Natural killer cell treated with Interleukin-12 subunit alpha and Interleukin-12 subunit beta and Interleukin-15 and Interleukin-18, amount 100 ng/mL, for 72 hours (primary cell): ENCODE measurements around the gene PRMT1. TPM values are rescaled to one million over a fixed set of nuclear protein-coding genes. Genes with fewer than 3 reads are reported as not detected.

ENCODE experiments used
- ATAC-seq, 2 donors: fragments of 150-1000 bp; cut with Tn5 transposase in 1 of 2; sonication (Bioruptor Pico), chemical (Tn5 transposase) in 1 of 2; 2 replicates each; pipeline ENCODE4 v1.10.0; 2021
- DNase-seq: peaks from one replicate; pipeline ENCODE4 v3.0.0; 2022; ENCODE audit warnings: low spot score
- H3K27ac Mint-ChIP-seq, 2 donors: 1 replicate in 1 of 2; 2 replicates in 1 of 2; pipeline ENCODE4 v1.8.0; 2022; ENCODE audit warnings: mixed read lengths in 2 of 2, mild to moderate bottlenecking in 1 of 2, moderate library complexity in 1 of 2
- H3K27me3 Mint-ChIP-seq, 2 donors: 1 replicate in 1 of 2; 2 replicates in 1 of 2; pipeline ENCODE4 v1.8.0; 2022; ENCODE audit warnings: mixed read lengths in 2 of 2
- H3K36me3 Mint-ChIP-seq: one replicate; pipeline ENCODE4 v1.8.0; 2022; ENCODE audit warnings: mixed read lengths
- H3K4me1 Mint-ChIP-seq, 2 donors: 1 replicate in 1 of 2; 2 replicates in 1 of 2; pipeline ENCODE4 v1.8.0; 2022; ENCODE audit warnings: low read depth in 2 of 2, mixed read lengths in 2 of 2, mild to moderate bottlenecking in 1 of 2
- H3K4me3 Mint-ChIP-seq: one replicate; pipeline ENCODE4 v1.8.0; 2022; ENCODE audit warnings: mixed read lengths
- H3K9me3 Mint-ChIP-seq: 2 replicates; pipeline ENCODE4 v1.8.0; 2022; ENCODE audit warnings: mixed read lengths
- total RNA-seq, 2 donors: library from RNA; stranded (reverse); gene quantifications; one replicate each; pipeline ENCODE4 v1.2.3, GENCODE V29; 2022

The PRMT1 gene
- total RNA-seq, 2 donors from 2014 or later, result 268 to 457 TPM

DNA sequence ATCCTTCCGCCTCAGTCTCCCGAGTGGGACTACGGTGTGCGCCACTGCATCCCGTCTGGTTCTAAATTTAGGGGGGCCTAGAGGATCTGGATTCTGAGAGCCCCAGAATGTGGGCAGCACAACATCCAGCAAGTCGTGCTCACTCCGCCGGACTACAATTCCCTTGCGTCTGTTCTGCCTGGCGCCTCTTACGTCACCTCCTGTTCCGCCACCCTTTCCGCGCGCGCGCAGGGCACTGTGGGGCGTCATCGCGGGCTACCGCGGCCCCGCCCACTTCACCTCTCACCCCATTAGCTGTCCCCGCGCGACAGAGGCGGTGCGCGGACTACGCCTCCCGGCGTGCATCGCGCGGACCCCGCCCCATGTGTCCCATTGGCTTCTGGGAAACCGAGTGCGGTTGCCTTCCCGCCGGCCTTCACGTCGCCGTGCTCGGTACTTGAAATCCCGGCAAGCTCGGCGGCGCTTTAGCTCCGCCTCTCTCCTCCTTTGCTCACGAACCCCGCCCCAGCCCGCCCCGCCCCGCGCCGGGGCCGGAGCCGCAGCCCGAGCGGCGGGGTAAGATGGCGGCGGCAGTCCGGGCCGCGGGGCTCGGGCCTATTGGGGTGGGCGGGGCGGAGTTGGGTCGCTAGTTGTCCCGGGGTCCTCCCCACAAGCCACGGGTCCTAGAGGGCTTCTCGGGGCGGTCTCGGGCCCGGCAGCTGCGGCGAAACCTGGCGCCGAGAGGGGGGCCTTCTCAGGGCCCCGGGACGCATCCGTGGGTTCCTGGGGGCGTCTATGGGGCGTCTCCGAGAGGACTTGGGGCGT lies 35.2 kb upstream of the PRMT1 start, which contains the start of gene SCAF1:
Gene SCAF1 (plus strand): TSS at position 522 of the 804 bp plus-strand sequence. CDS start 2,818 bp downstream, outside the sequence.
- ATAC-seq (peak; percentile 83 to 86), DNase-seq (peak; percentile 100)
- no peaks in the 10 kb centered on the region for H3K36me3 Mint-ChIP-seq
- peaks cover 0 to 4% of the 10 kb centered on the region in 2 donors for H3K27me3 Mint-ChIP-seq
- H3K4me1 Mint-ChIP-seq, result peaks cover 54 to 57% of the 10 kb centered on the region in 2 donors
- H3K9me3 Mint-ChIP-seq, result no peaks in the 10 kb centered on the region
- H3K4me3 Mint-ChIP-seq, result peak within 1 kb of the TSS; percentile 99
- H3K27ac Mint-ChIP-seq, result peak within 1 kb of the TSS; percentile 99

DNA sequence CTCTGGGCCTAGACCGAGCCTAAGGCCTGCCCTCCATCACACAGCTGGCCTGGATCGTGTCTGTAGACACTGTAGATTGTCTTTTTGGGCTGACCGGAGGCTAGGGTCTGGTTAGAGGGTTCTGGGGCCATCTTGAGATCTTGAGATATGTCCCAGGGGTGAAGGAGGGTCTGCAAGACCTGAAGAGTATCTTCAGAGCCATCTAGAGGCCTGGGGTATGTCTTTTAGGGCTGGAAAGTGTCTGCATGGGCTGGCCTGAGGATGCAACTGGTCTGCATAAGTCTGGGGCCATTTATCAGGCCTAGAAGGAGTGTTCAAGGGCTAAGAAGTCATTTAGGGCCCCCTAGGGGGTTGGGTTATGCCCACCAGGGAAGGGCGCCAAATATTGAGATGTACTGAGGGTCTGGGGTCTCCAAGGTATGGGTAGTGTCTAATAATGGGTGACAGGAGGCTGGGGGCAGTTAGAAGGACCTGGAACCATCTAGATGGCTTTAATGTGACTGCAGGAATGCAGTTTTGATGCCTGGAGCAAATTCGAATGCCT lies 34.5 kb upstream of the PRMT1 start:
- Mint-ChIP-seq H3K9me3 (no peaks in the 10 kb centered on the region), H3K27me3 (peaks cover 0 to 4% of the 10 kb centered on the region in 2 donors), H3K36me3 (no peaks in the 10 kb centered on the region), H3K4me1 (peaks cover 53 to 56% of the 10 kb centered on the region in 2 donors), H3K27ac (peak overlapping the region; percentile 97 to 99), H3K4me3 (peak overlapping the region; percentile 99)
- no peak for ATAC-seq
- DNase-seq, result no peak

DNA sequence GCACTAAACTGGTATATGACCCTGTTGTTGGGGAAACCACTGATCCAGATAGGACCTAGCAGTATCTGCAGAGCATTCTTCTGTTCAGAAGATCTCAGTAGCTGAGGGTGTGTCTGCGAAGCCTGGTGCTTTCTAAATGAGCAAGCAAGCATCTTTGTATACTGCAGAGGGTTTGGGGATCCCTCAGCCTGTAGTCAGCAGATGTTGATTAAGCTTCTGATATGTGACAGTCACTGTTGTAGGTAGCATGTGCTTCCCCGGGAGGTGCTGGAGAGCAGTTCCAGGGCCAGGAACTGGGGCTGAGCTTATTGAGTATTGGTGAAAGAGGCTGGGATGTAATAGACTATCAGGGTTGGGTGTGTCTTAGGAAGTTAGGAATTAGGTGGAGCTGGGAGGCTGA lies 33.6 kb upstream of the PRMT1 start:
- DNase-seq (no peak), ATAC-seq (no peak)
- Mint-ChIP-seq H3K4me1 (peaks cover 47% of the 10 kb centered on the region in 2 donors), H3K9me3 (no peaks in the 10 kb centered on the region), H3K4me3 (peak overlapping the region; percentile 99), H3K27me3 (peaks cover 0 to 2% of the 10 kb centered on the region in 2 donors), H3K36me3 (no peaks in the 10 kb centered on the region), H3K27ac (peak overlapping the region; percentile 97 to 99)

DNA sequence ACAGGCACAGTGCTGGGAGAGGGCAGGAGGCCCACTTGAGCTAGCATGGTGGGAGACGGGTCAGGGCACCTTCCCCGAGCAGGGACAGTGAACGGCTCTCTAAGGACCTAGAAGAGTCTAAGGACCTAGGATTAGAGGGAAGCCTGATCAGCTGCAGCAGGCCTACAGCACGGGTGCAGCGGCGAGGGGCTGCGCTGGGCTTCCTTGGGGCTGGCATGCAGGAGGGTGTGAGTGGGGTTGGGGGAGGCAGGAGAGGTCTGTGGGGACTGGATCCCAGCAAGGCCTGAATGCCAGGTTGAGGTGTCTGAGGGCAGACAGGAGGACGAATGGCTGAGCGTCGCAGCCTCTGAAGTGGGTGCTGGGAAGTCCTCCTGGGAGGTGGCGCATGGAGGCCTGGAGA lies 31.5 kb upstream of the PRMT1 start:
- no peak overlapping the region for H3K27ac Mint-ChIP-seq
- DNase-seq (no peak), ATAC-seq (no peak)
- no peak overlapping the region for H3K4me3 Mint-ChIP-seq
- no peaks in the 10 kb centered on the region for H3K36me3 Mint-ChIP-seq
- peaks cover 36 to 38% of the 10 kb centered on the region in 2 donors for H3K4me1 Mint-ChIP-seq
- no peaks in the 10 kb centered on the region for H3K27me3 Mint-ChIP-seq
- H3K9me3 Mint-ChIP-seq, result no peaks in the 10 kb centered on the region

DNA sequence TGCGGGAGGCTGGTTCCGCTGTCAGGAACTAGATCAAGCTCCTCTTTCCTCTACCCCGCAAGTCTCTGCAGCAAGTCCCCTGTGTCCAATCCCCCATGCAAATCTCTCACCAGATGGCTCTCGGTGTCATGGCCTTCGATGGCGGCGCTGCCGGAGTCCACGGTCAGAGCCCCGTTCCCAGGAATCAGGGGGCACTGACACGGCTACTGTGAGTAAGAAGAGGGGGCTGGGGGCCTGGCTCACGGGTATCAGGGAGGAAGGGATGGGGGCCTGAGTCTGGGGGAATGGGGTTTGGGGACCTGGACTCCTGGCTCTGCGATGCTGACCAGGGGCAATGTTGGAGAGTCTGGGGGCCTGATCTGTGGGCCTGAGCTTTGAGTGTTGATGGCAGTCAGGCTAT lies 31.1 kb upstream of the PRMT1 start:
- Mint-ChIP-seq H3K4me3 (no peak overlapping the region), H3K27me3 (no peaks in the 10 kb centered on the region), H3K9me3 (no peaks in the 10 kb centered on the region), H3K4me1 (peaks cover 32 to 34% of the 10 kb centered on the region in 2 donors), H3K36me3 (no peaks in the 10 kb centered on the region), H3K27ac (no peak overlapping the region)
- ATAC-seq (no peak), DNase-seq (no peak)

DNA sequence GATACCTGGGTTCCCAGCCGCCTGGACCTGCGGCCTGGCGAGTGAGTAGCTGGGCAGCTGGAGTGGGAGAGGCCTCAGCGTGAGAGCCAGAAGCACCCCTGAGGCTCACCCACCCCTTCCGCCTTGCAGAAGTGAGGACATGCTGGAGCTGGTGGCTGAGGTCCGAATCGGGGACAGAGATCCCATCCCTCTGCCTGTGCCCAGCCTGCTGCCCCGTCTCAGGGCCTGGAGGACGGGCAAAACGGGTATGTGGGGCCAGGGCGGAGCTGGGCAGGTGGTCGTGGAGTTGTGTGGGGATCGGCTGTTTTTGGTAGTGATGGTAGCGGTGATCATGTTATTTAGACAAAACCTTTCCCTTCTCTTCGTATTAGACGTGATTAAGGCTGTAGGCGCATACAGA lies 30.5 kb upstream of the PRMT1 start:
- Mint-ChIP-seq H3K4me3 (no peak overlapping the region), H3K36me3 (no peaks in the 10 kb centered on the region), H3K9me3 (no peaks in the 10 kb centered on the region), H3K27ac (peak overlapping the region in 1 of 2 donors; percentile 68), H3K4me1 (peaks cover 28 to 31% of the 10 kb centered on the region in 2 donors), H3K27me3 (no peaks in the 10 kb centered on the region)
- ATAC-seq, result no peak
- no peak for DNase-seq

DNA sequence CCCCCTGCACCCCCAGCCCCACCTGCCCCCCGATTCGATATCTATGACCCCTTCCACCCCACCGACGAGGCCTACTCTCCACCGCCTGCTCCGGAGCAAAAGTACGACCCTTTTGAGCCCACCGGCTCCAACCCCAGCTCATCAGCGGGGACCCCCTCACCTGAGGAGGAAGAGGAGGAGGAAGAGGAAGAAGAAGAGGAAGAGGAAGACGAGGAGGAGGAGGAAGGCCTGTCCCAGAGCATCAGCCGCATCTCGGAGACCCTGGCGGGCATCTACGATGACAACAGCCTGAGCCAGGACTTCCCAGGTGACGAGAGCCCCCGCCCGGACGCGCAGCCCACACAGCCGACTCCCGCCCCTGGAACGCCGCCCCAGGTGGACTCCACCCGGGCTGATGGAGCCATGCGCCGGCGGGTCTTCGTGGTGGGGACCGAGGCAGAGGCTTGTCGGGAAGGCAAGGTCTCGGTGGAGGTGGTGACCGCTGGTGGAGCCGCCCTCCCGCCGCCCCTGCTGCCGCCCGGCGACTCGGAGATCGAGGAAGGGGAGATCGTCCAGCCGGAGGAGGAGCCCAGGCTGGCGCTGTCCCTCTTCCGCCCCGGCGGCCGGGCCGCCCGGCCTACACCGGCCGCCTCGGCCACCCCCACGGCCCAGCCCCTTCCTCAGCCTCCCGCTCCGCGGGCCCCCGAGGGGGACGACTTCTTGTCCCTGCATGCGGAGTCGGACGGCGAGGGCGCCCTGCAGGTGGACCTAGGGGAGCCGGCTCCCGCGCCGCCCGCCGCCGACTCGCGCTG lies 25.8 kb upstream of the PRMT1 start:
- Mint-ChIP-seq H3K27me3 (no peaks in the 10 kb centered on the region), H3K36me3 (peaks cover 5% of the 10 kb centered on the region), H3K27ac (no peak overlapping the region), H3K4me1 (peaks cover 8 to 20% of the 10 kb centered on the region in 2 donors), H3K4me3 (no peak overlapping the region), H3K9me3 (no peaks in the 10 kb centered on the region)
- peak; percentile 58 for DNase-seq
- no peak for ATAC-seq

DNA sequence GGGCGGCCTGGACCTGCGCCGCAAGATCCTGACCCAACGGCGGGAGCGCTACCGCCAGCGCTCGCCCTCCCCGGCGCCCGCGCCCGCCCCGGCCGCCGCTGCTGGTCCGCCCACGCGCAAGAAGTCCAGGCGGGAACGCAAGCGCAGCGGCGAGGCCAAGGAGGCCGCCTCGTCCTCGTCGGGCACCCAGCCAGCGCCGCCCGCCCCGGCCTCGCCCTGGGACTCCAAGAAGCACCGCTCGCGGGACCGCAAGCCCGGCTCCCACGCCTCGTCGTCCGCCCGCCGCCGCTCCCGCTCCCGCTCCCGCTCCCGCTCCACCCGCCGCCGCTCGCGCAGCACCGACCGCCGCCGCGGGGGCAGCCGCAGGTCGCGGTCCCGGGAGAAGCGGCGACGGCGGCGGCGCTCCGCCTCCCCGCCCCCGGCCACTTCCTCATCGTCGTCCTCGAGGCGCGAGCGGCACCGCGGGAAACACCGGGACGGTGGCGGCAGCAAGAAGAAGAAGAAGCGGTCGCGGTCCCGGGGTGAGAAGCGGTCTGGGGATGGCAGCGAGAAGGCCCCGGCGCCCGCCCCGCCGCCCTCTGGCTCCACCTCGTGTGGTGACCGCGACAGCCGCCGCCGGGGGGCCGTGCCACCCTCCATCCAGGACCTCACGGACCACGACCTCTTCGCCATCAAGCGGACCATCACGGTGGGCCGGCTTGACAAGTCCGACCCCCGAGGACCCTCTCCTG lies 25.1 kb upstream of the PRMT1 start:
- Mint-ChIP-seq H3K9me3 (no peaks in the 10 kb centered on the region), H3K27me3 (no peaks in the 10 kb centered on the region), H3K4me3 (no peak overlapping the region), H3K36me3 (peaks cover 5% of the 10 kb centered on the region), H3K4me1 (peaks cover 8 to 24% of the 10 kb centered on the region in 2 donors), H3K27ac (no peak overlapping the region)
- DNase-seq (peak; percentile 59), ATAC-seq (no peak)

DNA sequence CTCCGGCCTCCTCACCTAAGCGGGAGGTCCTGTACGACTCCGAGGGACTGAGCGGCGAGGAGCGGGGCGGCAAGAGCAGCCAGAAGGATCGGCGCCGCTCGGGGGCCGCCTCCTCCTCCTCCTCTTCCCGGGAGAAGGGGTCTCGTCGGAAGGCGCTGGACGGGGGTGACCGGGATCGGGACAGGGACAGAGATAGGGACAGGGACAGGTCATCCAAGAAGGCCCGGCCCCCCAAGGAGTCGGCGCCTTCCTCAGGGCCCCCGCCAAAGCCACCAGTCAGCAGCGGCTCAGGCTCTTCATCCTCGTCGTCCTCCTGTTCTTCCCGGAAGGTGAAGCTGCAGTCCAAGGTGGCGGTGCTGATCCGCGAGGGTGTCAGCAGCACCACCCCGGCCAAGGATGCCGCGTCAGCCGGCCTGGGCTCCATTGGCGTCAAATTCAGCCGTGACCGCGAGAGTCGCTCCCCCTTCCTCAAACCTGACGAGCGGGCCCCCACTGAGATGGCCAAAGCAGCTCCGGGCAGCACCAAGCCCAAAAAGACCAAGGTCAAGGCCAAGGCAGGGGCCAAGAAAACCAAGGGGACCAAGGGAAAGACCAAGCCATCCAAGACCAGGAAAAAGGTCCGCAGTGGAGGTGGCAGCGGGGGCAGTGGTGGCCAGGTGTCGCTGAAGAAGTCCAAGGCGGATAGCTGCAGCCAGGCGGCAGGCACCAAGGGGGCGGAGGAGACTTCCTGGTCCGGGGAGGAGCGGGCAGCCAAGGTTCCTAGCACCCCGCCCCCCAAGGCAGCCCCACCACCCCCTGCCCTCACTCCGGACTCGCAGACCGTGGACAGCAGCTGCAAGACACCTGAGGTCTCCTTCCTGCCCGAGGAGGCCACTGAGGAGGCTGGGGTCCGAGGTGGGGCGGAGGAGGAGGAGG lies 24.3 kb upstream of the PRMT1 start:
- Mint-ChIP-seq H3K9me3 (no peaks in the 10 kb centered on the region), H3K4me3 (no peak overlapping the region), H3K4me1 (peaks cover 8 to 27% of the 10 kb centered on the region in 2 donors), H3K27ac (no peak overlapping the region), H3K27me3 (no peaks in the 10 kb centered on the region), H3K36me3 (peaks cover 5% of the 10 kb centered on the region)
- DNase-seq (peak; percentile 53), ATAC-seq (no peak)

DNA sequence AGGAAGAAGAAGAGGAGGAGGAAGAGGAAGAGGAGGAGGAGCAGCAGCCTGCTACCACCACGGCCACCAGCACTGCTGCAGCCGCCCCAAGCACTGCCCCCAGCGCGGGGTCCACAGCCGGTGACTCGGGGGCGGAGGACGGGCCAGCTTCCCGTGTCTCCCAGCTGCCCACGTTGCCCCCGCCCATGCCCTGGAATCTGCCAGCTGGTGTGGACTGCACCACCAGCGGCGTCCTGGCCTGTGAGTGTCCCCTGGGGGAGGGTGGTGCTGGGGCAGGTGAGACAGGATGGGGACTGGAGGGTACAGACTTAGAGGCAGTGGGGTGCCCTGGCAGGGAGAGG lies 23.6 kb upstream of the PRMT1 start:
- Mint-ChIP-seq H3K4me1 (peaks cover 8 to 28% of the 10 kb centered on the region in 2 donors), H3K27ac (no peak overlapping the region), H3K9me3 (no peaks in the 10 kb centered on the region), H3K4me3 (no peak overlapping the region), H3K36me3 (peaks cover 5% of the 10 kb centered on the region), H3K27me3 (no peaks in the 10 kb centered on the region)
- no peak for ATAC-seq
- no peak for DNase-seq

DNA sequence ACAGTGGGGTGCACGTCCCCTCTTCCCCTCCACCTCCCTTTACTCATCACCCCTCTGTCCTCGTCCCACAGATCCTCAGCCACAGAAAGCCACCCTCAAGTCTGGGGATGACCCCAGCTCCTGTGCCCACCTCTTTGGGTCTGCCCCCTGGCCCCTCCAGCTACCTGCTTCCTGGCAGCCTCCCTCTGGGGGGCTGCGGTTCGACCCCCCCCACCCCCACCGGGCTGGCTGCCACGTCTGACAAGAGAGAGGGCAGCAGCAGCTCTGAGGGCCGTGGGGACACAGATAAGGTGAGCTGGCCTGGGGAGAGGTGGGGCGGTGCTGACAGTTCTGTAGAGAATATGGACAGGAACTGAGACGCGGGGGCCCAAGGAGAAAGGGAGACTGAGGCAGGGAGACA lies 22.5 kb upstream of the PRMT1 start:
- Mint-ChIP-seq H3K4me1 (peaks cover 8 to 28% of the 10 kb centered on the region in 2 donors), H3K27ac (peak overlapping the region; percentile 80 to 88), H3K27me3 (no peaks in the 10 kb centered on the region), H3K36me3 (peaks cover 5% of the 10 kb centered on the region), H3K4me3 (no peak overlapping the region), H3K9me3 (no peaks in the 10 kb centered on the region)
- DNase-seq (no peak), ATAC-seq (no peak)

DNA sequence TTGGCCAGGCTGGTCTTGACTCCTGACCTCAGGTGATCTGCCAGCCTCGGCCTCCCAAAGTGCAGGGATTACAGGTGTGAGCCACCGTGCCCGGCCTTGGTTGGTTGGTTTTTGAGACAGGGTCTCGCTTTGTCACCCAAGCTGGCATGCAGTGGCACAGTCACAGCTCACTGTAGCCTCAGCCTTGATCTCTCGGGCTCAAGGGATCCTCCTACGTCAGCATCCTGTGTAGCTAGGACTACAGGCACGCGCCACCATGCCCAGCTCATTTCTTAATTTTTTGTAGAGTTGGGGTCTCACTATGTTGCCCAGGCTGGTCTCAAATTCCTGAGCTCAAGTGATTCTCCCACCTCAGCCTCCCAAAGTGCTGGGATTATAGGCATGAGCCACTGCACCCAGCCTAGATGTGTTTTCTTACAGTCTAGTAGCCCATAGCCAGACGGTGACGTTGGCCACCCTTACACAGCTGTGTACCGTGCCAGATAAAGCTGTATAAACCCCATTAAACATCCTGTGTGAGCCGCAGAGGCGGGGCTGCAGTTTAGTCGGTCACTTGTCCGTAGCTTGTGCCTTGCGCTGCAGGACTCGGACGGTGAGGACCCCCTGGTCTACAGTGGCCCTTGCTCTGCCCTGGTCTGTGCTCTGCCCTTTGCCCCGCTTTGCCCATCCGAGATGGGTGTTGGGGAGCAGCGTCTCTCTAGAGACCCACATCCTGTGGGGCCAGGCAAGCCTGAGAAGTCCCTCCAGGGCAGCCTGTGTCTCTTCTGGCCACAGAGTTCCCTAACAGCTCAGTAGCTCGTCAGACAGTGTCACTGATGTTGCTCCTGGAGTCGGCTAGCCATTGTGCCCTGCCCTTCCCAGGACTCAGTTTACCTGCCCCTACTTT lies 21.3 kb upstream of the PRMT1 start:
- Mint-ChIP-seq H3K4me3 (peak overlapping the region; percentile 32), H3K4me1 (peaks cover 8 to 25% of the 10 kb centered on the region in 2 donors), H3K9me3 (no peaks in the 10 kb centered on the region), H3K27me3 (no peaks in the 10 kb centered on the region), H3K36me3 (peaks cover 5% of the 10 kb centered on the region), H3K27ac (peak overlapping the region; percentile 80 to 88)
- DNase-seq (no peak), ATAC-seq (peak; percentile 68 to 86)
